LHCN-M2 (cell line): Measurements from ENCODE around the gene CBFA2T3. TPM values are rescaled to one million over a fixed set of nuclear protein-coding genes. Genes with fewer than 3 reads are reported as not detected.
A peak's percentile ranks its signal among the peaks of the same experiment; 100 is the strongest.

Experiments used
- DNase-seq: peaks from one replicate; pipeline ENCODE4 v3.0.0-alpha.2; 2012; ENCODE audit warnings: low read depth
- total RNA-seq: library from RNA; depleted of rRNA; stranded (reverse); fragments of >200 nt; gene quantifications from 2 replicates; pipeline ENCODE4 v1.2.3, GENCODE V29; 2014

The CBFA2T3 gene
- total RNA-seq, 1 experiment from 2014 or later, result not detected

GRCh38 chr16:88863426-88863825 is 113.6 kb downstream of the CBFA2T3 start:
- DNase-seq, result no peak

DNA sequence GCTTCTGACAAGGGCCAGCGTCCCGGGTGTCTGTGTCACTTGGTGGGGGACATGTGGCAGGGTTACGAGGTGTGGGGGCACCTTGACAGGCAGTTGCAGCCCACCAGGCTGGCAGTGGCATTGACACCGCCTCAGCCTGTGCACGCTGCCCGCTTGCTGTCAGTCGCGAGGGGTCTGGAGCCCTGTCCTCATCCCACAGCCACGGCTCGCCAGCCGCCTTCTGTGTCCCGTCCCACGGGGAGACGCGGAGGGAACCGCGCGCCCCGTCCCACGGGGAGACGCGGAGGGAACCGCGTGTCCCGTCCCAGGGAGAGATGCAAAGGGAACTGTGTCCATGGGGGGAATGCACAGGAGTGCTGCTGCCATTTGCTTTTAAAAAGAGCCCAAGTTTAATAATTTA is 114.0 kb downstream of the CBFA2T3 start:
- no peak for DNase-seq

- DNase-seq, result no peak
These were observed 115.6 kb downstream of the CBFA2T3 start for GRCh38 chr16:88861359-88861758.

- no peak for DNase-seq
These were observed 117.5 kb downstream of the CBFA2T3 start for GRCh38 chr16:88859381-88860091.

GRCh38 chr16:88857728-88858339 is 119.2 kb downstream of the CBFA2T3 start:
- DNase-seq, result peak; percentile 68

DNA sequence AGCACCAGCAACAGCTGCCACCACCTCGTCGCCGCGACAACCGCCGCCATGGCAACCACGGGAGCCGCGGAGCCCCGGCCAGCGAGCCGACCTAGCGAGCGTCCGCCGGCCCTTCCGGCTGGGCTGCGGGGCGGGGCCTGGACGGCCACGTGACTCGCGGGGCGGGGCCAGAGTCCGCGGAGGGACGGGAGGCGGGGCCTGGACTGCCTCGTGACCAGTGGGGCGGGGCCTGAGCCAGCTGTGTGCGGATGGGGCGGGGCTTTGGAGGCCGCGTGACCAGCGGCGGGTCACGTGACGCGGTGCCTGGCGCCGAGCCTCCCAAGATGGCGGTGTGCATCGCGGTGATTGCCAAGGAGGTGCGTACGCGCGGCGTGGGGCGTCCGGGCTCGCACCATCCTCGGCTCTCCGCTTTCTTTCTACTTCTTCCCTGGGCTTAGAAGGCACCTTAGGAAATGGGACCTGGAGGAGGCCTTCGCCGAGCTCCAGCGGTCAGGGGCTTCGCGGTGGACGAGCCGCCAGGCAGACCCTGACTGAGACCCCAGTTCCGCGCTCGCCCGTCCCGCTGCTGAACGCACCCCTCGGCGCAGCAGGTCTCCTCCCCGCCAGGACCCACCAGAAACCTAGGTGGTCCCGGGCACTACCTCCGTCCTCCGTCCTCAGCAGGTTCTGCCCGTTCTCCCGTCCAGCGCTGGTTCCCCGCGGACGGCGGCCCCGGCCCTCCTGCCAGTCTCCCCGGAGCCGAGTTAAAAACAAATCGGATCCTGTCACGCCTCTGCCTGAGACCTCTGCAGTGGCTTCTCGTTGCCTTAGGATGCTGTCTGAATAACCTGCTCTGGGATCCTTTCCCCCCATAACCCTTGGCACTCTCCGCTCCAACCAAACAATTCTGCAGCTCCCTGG is 119.9 kb downstream of the CBFA2T3 start, which contains the start of the genes GALNS and TRAPPC2L:
GALNS (minus strand) TSS at position 120 of the 900 bp plus-strand sequence; CDS start at position 50, 70 bp downstream.
TRAPPC2L (plus strand) TSS at position 300 of the 900 bp plus-strand sequence; CDS start at position 324, 24 bp downstream.
- DNase-seq, result peak; percentile 90

- DNase-seq, result no peak
These were observed 120.7 kb downstream of the CBFA2T3 start for GRCh38 chr16:88856122-88856827.

DNA sequence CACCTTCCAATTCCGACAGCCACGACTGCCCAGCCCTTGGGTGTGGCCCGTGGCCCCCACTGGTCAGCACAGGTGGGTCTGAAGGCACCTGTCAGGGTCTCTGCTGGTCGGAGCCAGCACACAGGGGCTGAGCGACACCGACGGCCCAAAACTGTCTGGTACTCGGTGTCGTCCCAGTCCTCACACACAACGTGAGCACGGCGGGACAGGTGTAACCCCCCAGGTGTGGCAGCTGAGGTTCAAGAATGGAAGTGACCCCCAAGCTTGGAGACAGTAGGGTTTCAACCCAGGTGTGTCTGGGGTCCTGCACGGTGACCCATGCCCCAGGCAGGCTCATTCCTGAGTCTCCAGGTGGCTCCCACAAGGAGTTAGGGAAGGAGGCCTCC is 121.3 kb downstream of the CBFA2T3 start:
- DNase-seq, result no peak

DNA sequence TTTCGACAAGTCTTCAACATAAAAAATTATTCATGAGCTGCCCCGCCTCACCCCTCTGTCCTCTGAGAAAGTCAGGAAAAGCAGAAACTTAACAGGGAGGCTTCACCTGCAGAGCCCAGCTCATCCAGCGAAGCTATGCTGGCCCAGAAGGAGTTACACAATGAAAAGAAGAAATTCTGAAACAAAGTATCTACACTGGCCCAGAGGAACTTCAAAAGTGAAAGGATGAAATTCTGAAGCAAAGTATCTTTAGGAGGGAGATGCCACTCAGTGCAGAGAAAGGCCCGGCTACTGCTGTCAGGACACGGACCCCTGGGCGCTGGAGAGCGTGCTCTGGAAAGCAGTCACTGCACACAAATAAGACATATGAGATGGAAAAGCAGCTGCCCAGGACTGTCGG is 121.8 kb downstream of the CBFA2T3 start:
- no peak for DNase-seq

- no peak for DNase-seq
These were observed 122.5 kb downstream of the CBFA2T3 start for GRCh38 chr16:88854306-88855111.

- DNase-seq, result no peak
These were observed 123.6 kb downstream of the CBFA2T3 start for GRCh38 chr16:88853325-88853941.

DNA sequence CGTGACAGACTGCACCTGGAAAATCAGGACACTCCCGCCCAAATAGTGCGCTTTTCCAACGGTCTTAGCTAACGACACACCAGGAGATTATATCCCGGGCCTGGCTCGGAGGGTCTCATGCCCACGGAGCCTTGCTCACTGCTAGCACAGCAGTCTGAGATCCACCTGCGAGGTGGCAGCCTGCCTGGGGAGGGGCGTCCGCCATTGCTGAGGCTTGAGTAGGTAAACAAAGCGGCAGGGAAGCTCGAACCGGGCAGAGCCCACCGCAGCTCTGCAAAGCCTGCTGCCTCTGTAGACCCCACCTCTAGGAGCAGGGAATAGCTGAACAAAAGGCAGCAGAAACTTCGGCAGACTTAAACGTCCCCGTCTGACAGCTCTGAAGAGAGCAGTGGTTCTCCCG is 125.4 kb downstream of the CBFA2T3 start:
- DNase-seq, result no peak

- DNase-seq, result no peak
These were observed 126.3 kb downstream of the CBFA2T3 start for GRCh38 chr16:88850531-88851199.

DNA sequence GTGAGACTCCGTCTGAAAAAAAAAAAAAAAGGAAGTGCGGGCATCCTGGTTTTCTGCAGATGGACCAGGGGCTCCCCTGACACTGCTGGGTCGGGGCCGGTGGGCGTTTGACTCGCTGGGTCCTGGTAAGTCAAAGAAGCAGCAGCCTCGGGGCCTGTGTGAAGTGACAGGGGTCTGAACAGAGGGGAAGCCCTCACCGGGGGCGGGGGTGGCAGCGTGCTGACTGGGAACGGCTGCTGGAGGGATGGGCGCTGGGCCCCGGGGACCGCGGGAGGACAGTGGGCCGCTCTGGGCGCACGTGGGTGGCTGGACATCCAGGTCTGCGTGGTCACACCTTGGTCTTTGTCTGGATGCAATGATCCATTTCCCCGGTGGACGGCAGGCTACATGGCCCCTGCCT is 128.4 kb downstream of the CBFA2T3 start:
- DNase-seq, result no peak

DNA sequence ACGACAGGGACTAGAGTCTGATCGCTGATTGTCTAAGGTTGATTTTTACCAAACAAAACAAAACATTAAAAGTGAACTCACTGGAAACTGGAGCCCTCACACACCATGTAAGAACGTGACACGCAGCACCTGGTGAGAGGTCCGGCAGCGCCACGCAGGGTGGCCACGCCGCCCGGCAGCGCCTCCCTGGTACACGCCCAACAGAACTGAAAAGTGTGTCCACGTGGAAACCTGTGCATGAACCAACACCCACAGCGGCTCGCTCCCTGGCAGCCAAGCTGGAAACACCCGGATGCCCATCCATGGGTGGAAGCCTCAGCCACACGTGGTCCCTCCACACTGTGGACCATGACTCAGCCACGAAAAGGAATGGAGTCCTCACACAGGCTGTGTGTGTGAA is 129.4 kb downstream of the CBFA2T3 start:
- DNase-seq, result no peak

GRCh38 chr16:88846088-88846487 is 130.9 kb downstream of the CBFA2T3 start:
- no peak for DNase-seq

- DNase-seq, result no peak
These were observed 132.5 kb downstream of the CBFA2T3 start for GRCh38 chr16:88844419-88845036.

- DNase-seq, result no peak
These were observed 133.8 kb downstream of the CBFA2T3 start for GRCh38 chr16:88843256-88843655.

DNA sequence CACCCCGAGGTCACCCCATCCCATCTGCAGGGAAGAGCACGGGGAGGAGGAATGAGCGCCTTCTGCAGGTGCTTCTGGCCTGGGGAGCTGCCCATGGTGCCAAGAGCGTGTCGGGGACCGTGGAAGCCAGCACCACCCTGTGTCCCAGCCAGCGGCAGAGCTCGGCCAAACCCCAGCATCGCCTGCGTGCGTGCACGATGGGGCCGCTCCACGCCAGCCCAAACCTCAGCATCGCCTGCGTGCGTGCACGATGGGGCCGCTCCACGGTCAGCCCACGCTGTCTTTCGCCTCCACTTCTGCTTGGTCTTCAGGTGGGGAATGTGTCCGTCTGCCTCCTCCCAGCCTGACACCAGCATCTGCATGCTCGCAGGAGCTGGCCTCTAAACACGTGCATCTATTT is 134.2 kb downstream of the CBFA2T3 start:
- DNase-seq, result no peak
